Vagina (tissue), 2 donors: ENCODE measurements around the gene SCFD2. TPM values are rescaled to one million over a fixed set of nuclear protein-coding genes. Genes with fewer than 3 reads are reported as not detected.

Experiments used
- DNase-seq, 2 donors: peaks; one replicate each; pipeline ENCODE4 v3.0.0-alpha.2; 2017; ENCODE audit errors: extremely low spot score in 2 of 2
- H3K27ac ChIP-seq: fragments of 200-600 bp; sonication (generic); one replicate; pipeline ENCODE4 v1.5.1; 2019
- H3K27me3 ChIP-seq: fragments of 200-600 bp; sonication (generic); one replicate; pipeline ENCODE4 v1.5.1; 2019
- H3K36me3 ChIP-seq, 2 donors: fragments of 200-600 bp; sonication (generic); one replicate each; pipeline ENCODE4 v1.5.1; 2017 to 2019
- H3K4me1 ChIP-seq: fragments of 200-600 bp; sonication (generic); one replicate; pipeline ENCODE4 v1.5.1; 2019
- H3K4me3 ChIP-seq, 2 donors: fragments of 200-600 bp; sonication (generic); 1 replicate in 1 of 2; 2 replicates in 1 of 2; pipeline ENCODE4 v1.5.1; 2016 to 2019
- H3K9me3 ChIP-seq: fragments of 200-600 bp; sonication (generic); one replicate; pipeline ENCODE4 v1.5.1; 2019
- POLR2A ChIP-seq, 2 donors: fragments of 450-650 bp; IDR thresholded peaks; one replicate each; pipeline ENCODE4 v1.6.1; 2017; ENCODE audit warnings: antibody characterized with exemption in 2 of 2, mild to moderate bottlenecking in 2 of 2, moderate library complexity in 2 of 2
- POLR2AphosphoS5 ChIP-seq, 2 donors: sonication (generic); formaldehyde crosslinking; IDR thresholded peaks; one replicate each; pipeline ENCODE4 v1.9.0; 2017; ENCODE audit warnings: antibody characterized with exemption in 2 of 2, mild to moderate bottlenecking in 2 of 2, low read depth in 1 of 2; ENCODE audit not compliant: insufficient read depth in 1 of 2
- intact Hi-C: fragments of 100-400 bp; cut with DNase I; formaldehyde crosslinking; loops from one replicate; pipeline ENCODE4 v1.15.1; 2023
- total RNA-seq: library from RNA; depleted of rRNA; stranded (reverse); fragments of >200 nt; gene quantifications from one replicate; pipeline ENCODE4 v1.2.3, GENCODE V29; 2016
- TF ChIP-seq, protein P1 (sequence below), 3 experiments: fragments of 450-650 bp in 2 of 3; fragments of 200-600 bp in 1 of 3; sonication (generic) in 1 of 3; IDR thresholded peaks; one replicate each; pipeline ENCODE4 v1.5.1; 2017 to 2019; ENCODE audit warnings: antibody characterized with exemption in 3 of 3, mild to moderate bottlenecking in 2 of 3, moderate library complexity in 2 of 3

Gene SCFD2
- total RNA-seq, 1 donor from 2014 or later = 33.1 TPM

DNA sequence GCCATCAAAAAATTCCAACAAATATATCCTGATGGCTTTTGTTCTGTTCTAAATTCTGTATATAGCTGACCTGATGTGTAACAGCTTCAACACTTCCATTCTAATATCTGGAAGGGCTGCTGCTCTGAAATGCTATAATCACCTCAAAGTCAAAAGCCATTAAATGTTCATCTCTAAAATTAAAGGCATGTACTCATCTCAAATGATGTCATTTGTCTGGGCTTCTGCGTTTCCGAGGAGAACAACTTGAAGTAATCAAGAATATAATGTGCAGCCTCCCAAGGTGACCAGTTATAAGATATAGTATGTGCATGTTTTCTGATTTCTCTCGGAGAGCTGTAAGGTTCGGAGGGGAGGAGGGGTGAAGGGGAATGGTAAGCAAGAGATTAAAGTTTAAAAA is 237.6 kb downstream of the SCFD2 start:
- Histone ChIP-seq H3K9me3 (no peaks in the 10 kb centered on the region), H3K4me1 (peaks cover 11% of the 10 kb centered on the region), H3K27me3 (no peaks in the 10 kb centered on the region), H3K27ac (no peak overlapping the region), H3K36me3 (no peaks in the 10 kb centered on the region), H3K4me3 (no peak overlapping the region)
- intact Hi-C loops = no loop called here
- no peak for DNase-seq
- TF ChIP-seq POLR2AphosphoS5 (IDR thresholded peaks at IDR 0.05; ENCODE audit: insufficient read depth in 1 of 2, low read depth in 1 of 2) (no peak), POLR2A (IDR thresholded peaks at IDR 0.05) (no peak)
- TF ChIP-seq, protein P1, sequence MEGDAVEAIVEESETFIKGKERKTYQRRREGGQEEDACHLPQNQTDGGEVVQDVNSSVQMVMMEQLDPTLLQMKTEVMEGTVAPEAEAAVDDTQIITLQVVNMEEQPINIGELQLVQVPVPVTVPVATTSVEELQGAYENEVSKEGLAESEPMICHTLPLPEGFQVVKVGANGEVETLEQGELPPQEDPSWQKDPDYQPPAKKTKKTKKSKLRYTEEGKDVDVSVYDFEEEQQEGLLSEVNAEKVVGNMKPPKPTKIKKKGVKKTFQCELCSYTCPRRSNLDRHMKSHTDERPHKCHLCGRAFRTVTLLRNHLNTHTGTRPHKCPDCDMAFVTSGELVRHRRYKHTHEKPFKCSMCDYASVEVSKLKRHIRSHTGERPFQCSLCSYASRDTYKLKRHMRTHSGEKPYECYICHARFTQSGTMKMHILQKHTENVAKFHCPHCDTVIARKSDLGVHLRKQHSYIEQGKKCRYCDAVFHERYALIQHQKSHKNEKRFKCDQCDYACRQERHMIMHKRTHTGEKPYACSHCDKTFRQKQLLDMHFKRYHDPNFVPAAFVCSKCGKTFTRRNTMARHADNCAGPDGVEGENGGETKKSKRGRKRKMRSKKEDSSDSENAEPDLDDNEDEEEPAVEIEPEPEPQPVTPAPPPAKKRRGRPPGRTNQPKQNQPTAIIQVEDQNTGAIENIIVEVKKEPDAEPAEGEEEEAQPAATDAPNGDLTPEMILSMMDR (IDR thresholded peaks at IDR 0.05) = no peak

DNA sequence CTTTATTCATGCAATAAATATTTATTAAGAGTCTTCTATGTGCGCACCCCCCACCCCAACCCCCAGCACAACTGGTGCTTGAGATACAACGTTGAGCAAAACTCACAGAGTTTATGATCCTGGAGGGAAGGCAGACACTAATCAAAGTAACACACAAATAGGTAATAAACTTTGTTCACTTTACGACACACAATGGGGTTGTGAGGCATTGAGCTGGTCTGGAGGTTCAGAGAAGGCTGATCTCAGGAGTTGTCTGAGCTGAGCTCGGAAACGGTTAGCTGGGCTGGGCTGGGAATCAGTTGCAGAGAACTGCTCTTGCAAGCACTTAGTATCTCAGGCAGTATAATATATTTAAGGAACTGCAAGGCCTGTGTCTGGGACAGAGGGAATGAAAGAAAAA is 238.5 kb downstream of the SCFD2 start:
- Histone ChIP-seq H3K36me3 (no peaks in the 10 kb centered on the region), H3K27ac (no peak overlapping the region), H3K9me3 (no peaks in the 10 kb centered on the region), H3K4me1 (peaks cover 7% of the 10 kb centered on the region), H3K27me3 (no peaks in the 10 kb centered on the region), H3K4me3 (no peak overlapping the region)
- TF ChIP-seq, protein P1 (IDR thresholded peaks at IDR 0.05) = no peak
- TF ChIP-seq POLR2AphosphoS5 (IDR thresholded peaks at IDR 0.05; ENCODE audit: insufficient read depth in 1 of 2, low read depth in 1 of 2) (no peak), POLR2A (IDR thresholded peaks at IDR 0.05) (no peak)
- DNase-seq = no peak
- intact Hi-C loops = no loop called here

DNA sequence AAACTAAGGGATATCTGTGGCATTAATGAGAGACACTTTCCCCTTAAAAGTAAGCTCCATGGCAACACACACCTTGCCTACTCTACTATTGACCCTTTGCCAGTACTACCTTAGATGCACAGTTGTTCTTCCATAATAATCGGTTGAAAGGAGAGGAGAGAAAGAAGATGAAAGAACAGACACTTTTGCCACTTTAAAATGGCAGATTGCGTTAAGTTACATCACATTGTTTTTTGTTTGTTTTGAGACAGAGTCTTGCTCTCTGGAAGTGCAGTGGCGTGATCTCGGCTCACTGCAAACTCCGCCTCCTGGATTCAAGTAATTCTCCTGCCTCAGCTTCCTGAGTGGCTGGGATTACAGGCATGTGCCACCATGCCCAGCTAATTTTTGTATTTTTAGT is 239.8 kb downstream of the SCFD2 start:
- TF ChIP-seq POLR2A (IDR thresholded peaks at IDR 0.05) (no peak), POLR2AphosphoS5 (IDR thresholded peaks at IDR 0.05; ENCODE audit: insufficient read depth in 1 of 2, low read depth in 1 of 2) (no peak)
- TF ChIP-seq, protein P1 (IDR thresholded peaks at IDR 0.05) = no peak
- H3K36me3 ChIP-seq = no peaks in the 10 kb centered on the region
- DNase-seq = no peak
- H3K4me1 ChIP-seq = no peaks in the 10 kb centered on the region
- no peaks in the 10 kb centered on the region for H3K9me3 ChIP-seq
- H3K27ac ChIP-seq = no peak overlapping the region
- intact Hi-C loops = no loop called here
- H3K4me3 ChIP-seq = no peak overlapping the region
- no peaks in the 10 kb centered on the region for H3K27me3 ChIP-seq

DNA sequence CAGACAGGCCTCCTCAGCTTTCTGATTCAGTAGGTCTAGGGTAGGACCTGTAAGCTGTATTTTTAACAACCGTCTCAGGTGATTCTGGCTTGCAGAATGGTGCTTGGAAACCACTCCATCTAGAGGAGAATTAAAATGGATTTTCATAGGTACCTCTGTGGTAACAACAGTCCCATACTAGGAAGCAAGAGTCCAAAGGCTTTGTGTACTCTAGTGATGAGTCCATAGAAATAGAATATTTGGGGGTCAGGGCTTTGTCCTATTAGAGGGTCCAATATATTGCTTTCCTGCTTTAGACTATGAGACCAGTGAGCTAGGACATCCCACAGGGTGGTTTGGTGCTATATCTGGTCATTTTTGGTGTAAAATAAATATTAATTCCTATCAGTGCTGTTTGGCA is 242.0 kb downstream of the SCFD2 start:
- Histone ChIP-seq H3K4me3 (no peak overlapping the region), H3K27ac (no peak overlapping the region), H3K4me1 (no peaks in the 10 kb centered on the region), H3K27me3 (no peaks in the 10 kb centered on the region), H3K9me3 (no peaks in the 10 kb centered on the region), H3K36me3 (no peaks in the 10 kb centered on the region)
- intact Hi-C loops = no loop called here
- no peak for TF ChIP-seq POLR2AphosphoS5 (IDR thresholded peaks at IDR 0.05; ENCODE audit: insufficient read depth in 1 of 2, low read depth in 1 of 2)
- TF ChIP-seq POLR2A (IDR thresholded peaks at IDR 0.05) = no peak
- TF ChIP-seq, protein P1 (IDR thresholded peaks at IDR 0.05) = no peak
- DNase-seq = no peak

DNA sequence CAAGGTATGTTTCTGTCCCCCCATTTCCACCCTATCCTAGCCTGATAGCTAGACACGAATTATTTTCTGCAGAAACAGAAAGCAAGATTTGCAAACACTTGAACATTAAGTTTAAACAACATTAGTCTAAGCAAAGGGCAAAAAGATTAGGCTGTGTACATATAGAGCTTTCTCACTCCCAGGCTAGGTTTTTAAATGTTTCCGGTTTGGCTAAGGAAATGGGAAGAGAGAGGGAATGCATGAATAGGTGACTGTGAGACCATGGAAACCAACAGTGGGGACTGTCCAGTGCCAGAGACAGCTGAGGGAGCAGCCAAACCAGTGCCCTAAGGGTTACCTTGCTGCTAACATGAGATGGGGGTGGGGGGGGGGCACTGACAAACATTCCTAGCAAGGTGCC is 242.7 kb downstream of the SCFD2 start:
- H3K27me3 ChIP-seq = no peaks in the 10 kb centered on the region
- H3K36me3 ChIP-seq = no peaks in the 10 kb centered on the region
- no peaks in the 10 kb centered on the region for H3K9me3 ChIP-seq
- TF ChIP-seq, protein P1 (IDR thresholded peaks at IDR 0.05) = no peak
- TF ChIP-seq POLR2AphosphoS5 (IDR thresholded peaks at IDR 0.05; ENCODE audit: insufficient read depth in 1 of 2, low read depth in 1 of 2) (no peak), POLR2A (IDR thresholded peaks at IDR 0.05) (no peak)
- no peak overlapping the region for H3K27ac ChIP-seq
- H3K4me1 ChIP-seq = no peaks in the 10 kb centered on the region
- DNase-seq = no peak
- intact Hi-C loops = no loop called here
- no peak overlapping the region for H3K4me3 ChIP-seq
